Esophagus muscularis mucosa (tissue), 4 donors: ENCODE measurements around the gene RAMACL.

Source experiments
- CTCF ChIP-seq, 3 experiments: fragments of 200-600 bp in 2 of 3; fragments of 450-650 bp in 1 of 3; sonication (generic) in 2 of 3; IDR thresholded peaks; one replicate each; pipeline ENCODE4 v1.5.1; 2017 to 2019; ENCODE audit warnings: antibody characterized with exemption in 3 of 3, mild to moderate bottlenecking in 2 of 3, moderate library complexity in 1 of 3
- EP300 ChIP-seq: sonication (generic); formaldehyde crosslinking; IDR thresholded peaks from one replicate; pipeline ENCODE4 v1.6.1; 2017; ENCODE audit warnings: antibody characterized with exemption
- POLR2A ChIP-seq: fragments of 450-650 bp; IDR thresholded peaks from one replicate; pipeline ENCODE4 v1.6.1; 2017; ENCODE audit warnings: antibody characterized with exemption, moderate library complexity, mild to moderate bottlenecking, low read depth
- POLR2AphosphoS5 ChIP-seq, 2 donors: sonication (generic); formaldehyde crosslinking; IDR thresholded peaks; one replicate each; pipeline ENCODE4 v1.6.1; 2017; ENCODE audit warnings: antibody characterized with exemption in 2 of 2

GRCh38 chr6:166539543-166539942, 46.9 kb downstream of the RAMACL start:
- TF ChIP-seq POLR2A (no peak), POLR2AphosphoS5 (IDR thresholded peaks at IDR 0.05) (no peak), EP300 (no peak), CTCF (IDR thresholded peaks at IDR 0.05) (no peak)
